Subcutaneous adipose tissue (tissue), 4 donors: ENCODE measurements around the gene CFAP410. TPM values are rescaled to one million over a fixed set of nuclear protein-coding genes. Genes with fewer than 3 reads are reported as not detected.

ENCODE experiments used
- total RNA-seq, 4 donors: library from RNA; depleted of rRNA; stranded (reverse); fragments of >200 nt; gene quantifications; one replicate each; pipeline ENCODE4 v1.1.0, GENCODE V29; 2016
- TF ChIP-seq, protein P1 (sequence below): fragments of 450-650 bp; IDR thresholded peaks from one replicate; pipeline ENCODE4 v1.5.1; 2016; ENCODE audit warnings: low read depth, mild to moderate bottlenecking, control low read depth, antibody characterized with exemption, moderate library complexity

The CFAP410 gene
- total RNA-seq, 4 donors from 2014 or later = 9.1 to 56.7 (median 23.1) TPM

DNA sequence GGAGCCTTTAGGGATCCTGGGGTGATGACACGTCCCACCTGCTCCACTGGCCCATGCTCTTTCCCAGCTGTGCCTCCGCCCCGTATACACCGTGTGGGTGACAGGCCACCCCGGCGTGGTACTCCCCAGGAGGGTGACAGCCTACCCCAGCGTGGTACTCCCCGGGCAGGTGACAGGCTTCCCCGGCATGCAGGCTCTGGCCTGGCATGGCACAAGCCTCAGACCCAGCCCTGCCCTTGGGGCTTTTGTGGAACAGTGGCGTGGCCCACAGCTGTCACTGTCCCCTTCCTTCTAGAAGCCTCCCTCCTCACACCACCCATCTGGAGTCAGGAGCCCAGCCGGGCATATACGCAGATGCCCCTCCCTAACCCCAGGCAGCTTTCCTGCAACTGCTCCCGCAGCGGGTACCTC is 44.0 kb downstream of the CFAP410 start:
- TF ChIP-seq, protein P1, sequence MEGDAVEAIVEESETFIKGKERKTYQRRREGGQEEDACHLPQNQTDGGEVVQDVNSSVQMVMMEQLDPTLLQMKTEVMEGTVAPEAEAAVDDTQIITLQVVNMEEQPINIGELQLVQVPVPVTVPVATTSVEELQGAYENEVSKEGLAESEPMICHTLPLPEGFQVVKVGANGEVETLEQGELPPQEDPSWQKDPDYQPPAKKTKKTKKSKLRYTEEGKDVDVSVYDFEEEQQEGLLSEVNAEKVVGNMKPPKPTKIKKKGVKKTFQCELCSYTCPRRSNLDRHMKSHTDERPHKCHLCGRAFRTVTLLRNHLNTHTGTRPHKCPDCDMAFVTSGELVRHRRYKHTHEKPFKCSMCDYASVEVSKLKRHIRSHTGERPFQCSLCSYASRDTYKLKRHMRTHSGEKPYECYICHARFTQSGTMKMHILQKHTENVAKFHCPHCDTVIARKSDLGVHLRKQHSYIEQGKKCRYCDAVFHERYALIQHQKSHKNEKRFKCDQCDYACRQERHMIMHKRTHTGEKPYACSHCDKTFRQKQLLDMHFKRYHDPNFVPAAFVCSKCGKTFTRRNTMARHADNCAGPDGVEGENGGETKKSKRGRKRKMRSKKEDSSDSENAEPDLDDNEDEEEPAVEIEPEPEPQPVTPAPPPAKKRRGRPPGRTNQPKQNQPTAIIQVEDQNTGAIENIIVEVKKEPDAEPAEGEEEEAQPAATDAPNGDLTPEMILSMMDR = no peak

DNA sequence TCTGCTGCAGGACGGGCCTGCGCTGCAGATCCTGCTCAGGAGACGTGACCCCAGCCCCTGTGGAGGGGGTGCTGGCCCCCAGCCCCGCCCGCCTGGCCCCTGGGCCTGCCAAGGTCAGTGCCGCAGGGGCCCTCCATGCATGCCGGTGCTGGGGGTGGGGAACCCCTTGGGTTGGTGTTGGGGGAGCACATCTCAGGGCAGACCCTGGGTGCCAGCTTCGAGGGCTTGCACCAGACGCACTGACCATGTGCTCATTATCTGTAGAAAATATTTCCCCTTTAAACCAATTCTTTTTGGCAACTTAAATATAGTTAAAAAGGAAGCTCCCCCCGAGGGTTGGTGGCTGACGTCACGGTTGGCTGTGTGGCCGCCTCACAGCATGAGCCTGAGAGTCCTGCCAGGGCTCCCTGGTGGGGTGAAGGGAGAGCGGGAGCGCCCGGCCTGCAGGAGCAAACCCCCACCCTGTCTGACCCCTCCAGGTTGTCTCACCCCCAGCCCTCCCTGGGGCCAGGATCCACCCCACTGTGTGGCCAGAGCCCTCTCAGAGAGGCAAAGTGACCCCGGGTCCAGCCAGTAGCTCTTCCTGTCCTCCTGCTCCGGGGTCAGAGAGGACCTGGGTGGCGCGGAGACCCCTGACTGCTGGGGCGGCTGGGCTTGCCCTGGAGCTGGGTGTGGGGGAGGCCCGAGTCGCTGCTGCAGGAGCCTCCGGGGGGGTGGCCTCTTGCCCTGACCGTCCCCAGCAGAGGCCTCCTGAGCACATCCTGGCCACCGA is 44.6 kb downstream of the CFAP410 start:
- TF ChIP-seq, protein P1 = no peak

DNA sequence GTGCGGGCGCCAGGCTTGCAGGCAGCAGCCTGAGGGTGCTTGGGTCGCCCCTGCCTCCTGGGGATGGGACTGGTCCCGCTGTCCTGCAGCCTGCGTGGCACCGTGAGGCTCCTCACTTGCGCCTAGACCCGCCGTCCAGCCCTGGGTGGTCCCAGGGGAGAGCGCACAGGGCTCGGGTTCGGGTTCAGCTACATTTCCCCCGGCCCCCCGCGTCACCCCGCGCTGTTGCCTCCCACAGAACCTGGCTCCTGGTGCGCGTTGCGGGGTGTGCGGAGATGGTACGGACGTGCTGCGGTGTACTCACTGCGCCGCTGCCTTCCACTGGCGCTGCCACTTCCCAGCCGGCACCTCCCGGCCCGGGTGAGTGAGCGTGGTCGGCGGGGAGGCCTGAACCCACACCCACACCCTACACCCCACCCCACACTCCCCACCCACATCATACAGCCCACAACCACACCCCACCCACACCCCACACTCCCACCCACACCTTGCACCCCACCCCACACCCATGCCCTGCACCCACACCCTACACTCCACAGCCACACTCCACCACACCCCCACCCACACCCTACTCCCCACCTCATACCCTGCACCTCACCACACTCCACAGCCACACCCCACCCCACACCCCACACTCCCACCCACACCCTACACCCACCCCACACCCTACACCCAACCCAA is 45.5 kb downstream of the CFAP410 start:
- TF ChIP-seq, protein P1 = no peak

DNA sequence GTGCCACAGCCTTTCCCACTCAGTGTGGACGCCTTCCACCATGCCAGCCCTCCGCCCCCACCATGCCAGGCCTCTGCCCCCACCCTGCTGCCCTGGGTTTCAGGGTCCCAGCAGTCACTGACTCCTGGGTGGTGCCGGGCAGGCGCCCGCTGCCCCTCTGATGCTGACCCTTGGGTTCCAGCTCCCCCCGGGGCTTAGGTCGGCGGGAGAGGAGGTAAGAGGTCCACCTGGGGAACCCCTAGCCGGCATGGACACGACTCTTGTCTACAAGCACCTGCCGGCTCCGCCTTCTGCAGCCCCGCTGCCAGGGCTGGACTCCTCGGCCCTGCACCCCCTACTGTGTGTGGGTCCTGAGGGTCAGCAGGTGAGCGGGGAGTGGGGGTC is 46.4 kb downstream of the CFAP410 start:
- TF ChIP-seq, protein P1 = no peak

DNA sequence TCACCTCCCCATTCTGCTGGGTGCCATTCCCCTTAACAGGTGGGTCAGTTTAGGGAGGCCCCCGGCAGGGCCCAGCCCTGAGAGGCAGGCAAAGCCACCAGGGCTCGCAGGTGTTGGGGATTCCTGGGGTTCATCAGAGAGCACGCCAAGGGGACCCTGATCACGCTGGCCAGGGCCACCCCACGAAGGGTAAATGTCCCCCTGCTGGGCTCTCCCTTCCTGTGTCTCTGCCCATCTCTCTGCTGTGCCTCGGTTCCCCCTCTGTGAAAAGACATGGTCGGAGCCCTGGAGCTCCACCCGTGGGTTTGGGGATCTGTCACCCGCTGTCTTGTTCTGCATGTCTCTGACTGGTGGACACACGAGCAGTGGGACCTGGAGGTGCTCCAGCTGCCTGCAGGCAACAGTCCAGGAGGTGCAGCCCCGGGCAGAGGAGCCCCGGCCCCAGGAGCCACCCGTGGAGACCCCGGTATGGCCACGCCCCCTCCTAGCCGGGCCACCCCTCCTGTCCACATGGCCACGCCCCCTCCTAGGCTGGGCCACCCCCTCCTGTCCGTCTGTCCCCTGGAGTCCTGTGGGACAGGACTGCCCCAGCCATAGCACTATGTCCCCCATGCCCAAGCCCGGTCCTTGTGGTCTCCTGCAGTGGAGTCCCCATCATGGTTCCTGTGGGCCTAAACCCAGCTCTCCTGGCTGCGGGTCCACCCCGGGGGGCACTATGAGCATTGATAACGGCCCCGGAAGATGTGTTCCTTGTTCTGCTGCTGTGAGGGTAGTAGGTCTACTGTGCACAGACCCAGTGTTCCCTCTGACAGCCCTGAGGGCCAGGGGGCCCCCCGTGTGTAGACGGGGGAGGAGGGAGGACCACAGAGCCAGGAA is 47.0 kb downstream of the CFAP410 start:
- TF ChIP-seq, protein P1 = no peak

DNA sequence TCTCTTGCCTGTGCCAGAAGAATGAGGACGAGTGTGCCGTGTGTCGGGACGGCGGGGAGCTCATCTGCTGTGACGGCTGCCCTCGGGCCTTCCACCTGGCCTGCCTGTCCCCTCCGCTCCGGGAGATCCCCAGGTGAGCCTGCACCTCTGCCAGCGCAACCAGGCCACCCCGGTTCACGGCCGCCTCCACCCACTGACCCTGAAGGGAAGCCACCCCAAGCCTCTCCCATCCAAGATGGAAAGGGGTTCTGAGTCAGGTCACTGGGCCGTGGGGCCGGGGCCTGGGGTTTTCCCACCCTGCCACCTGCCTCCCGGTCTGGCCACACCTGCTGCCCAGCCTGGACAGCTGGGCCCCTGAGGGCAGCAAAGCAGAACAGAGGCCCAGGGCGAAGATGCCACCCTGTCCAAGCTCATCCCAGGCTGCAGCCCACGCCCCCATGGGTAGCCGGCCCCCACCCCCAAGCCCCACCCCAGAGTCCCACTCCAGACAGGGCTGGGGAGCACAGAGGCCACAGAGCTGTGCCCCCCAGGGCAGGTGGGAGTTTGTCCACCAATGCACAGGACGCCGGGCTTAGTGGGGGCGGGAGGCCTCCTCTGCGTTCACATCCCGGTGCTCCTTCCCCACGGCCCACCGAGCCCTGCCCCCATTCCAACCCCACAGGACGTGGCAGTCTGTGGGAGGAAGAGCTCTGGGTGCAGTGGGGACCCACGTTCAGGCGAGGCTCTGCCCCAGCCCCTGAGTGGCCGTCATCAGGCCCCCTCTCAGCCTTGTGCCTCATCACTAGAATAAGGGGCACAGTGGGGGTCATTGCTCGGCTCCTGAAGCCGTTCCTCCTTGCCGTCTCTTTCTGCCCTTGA is 47.9 kb downstream of the CFAP410 start:
- TF ChIP-seq, protein P1 = no peak
